ENCODE data around the gene DNAH1.
A peak's percentile ranks its signal among the peaks of the same experiment; 100 is the strongest.

DNAH1 gene

GRCh38 chr3:52291508-52292181 lies 24.5 kb upstream of the DNAH1 start:
- peak in 1 of 2 donors; percentile 27 for DNase-seq

- DNase-seq = no peak
Measured at GRCh38 chr3:52292247-52293065, 23.7 kb upstream of the DNAH1 start.

DNA sequence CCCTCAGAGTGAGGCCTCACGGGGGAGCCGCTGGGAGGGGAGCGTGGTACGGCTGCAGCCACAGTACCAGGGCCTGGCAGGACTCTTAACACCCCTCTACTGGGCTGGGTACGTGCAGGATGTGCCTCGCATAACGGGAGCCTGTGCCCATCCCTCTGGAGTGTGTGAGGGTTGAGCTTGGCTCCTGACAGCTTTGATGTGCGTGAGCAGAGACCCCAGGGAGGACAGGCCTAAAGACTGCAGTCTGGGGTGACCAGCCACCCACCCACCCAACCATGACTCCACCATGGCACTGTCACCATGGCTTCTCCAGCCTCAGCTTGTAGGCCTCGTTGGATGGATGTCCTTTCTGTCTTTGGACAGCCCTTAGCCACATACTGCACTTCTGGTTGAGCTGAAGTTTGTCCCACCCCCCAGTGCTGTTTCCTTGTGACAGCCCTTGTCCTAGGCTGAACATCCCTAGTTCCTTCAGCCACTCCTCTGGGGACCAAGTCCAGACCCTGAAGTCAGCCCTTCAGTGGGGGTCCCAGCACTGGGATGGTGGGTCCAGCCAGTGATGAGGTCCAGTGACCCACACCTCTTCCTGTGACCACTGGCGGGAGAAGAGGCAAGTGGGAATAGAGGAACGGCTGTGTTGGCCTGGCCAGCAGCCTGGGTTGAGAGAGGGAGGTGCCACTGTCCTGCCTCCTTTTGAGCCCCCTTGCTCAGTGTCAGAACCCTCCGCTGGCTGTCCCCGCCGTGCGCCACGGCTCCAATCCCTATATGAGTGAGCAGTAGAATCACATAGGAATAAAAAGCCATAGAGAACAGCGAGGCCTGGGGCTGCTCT lies 22.4 kb upstream of the DNAH1 start:
- no peak for DNase-seq

DNA sequence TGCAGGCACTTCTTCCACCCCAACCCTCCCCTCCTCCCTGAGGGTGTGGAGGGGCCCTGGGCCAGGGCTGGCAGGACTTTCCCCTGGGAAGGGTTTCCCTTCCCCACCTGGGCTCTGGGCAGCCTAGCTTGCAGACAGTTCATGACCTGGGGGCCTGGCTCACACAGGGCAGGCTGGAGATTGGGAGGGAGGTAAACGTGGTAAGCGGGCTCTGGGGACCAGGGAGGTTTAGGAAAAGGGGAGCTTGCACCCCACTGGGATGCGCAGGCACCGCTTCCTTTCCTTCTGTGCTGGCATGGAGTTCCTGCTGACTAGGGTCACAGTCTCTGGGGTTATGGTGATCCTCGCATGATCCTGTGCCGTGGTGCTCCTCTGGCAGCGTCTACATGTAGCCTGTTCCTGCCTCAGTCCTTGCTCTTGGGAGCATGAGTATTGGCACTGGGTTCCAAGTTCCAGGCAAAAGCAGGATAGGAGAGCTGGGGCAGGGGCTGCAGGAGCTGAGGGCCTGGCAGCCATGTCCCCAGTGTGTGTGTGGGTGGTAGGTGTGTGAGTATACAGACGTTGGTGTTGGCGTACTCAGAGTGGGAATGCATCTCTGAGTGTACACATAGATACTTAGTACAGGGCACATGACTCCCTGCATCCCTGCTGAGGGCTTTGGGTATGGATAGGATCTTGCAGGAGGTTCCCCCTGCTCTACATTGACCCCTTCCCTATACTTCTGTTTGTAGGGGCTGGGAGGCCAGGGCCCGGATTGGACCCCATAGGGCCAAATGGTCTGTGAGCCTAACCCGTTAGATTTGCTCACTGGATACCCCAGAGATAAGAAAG lies 21.6 kb upstream of the DNAH1 start:
- no peak for DNase-seq

DNA sequence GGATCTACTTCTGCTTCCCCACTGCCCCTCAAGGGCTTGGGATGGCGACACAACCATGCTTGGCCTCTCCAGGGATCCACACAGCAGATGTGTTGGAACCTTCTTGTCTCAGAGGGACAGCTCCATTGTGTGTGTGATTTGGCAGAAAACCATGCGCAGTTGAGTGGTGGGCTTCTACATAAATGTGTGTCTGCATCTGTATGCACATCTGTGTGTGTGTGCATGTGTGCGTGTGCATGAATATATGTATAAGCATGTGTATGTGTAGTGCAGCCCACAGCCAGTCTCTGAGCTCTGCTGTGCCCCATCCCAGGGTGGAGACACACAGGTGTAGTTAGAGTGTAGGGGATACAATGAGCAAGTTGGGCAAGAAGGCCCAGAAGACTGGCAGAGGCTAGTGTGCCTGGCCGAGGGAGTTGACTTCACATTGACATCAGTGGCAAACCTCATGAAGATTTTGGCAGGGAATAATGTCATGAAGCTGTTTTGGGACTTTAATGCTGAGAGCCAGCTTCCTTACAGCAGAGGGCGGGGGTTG lies 20.4 kb upstream of the DNAH1 start:
- DNase-seq = no peak

DNA sequence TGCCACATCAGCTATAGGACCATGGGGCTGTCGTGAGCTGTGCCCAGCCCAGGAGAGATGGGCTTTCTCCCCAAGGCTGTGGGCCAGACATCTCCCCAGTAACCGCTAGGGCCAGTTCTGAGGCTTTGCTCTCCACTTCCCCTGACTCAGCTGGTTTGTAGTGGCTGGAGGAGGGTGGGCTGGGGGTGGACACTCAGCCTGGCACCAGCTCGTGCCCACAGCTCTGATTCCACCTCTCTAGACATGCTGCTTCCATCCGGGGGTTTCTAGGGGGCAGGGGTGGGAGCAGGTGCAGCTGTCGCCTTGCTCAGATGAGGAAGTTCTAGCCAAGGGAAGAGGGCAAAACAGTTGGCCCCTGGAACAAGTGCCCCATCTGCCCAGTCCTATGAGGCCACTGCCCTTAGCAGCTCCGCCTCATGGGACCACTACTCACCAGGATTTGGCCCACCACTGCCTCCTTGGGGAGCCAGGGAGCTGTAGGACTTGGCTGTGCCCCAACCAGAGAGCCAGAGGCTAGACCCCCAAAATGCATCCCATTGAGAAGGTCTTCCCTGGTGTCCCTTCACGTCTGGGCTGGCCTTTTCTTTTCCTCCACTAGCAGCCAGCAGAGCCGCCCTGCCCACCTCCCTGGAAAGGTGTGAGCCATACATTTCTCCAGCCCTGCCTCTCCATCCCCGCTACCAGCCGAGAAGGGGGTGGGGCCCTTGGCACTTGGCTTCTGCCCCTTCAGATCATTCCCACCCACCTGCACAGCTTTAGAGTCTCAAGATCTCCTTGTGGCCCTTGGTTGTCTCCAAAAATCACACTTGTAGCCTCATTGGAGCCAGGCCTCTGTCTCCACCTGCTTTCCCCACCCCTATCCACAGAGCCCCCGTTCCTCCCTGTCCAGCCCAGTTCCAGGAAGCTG lies 18.6 kb upstream of the DNAH1 start:
- peak in 1 of 2 donors; percentile 22 for DNase-seq

DNA sequence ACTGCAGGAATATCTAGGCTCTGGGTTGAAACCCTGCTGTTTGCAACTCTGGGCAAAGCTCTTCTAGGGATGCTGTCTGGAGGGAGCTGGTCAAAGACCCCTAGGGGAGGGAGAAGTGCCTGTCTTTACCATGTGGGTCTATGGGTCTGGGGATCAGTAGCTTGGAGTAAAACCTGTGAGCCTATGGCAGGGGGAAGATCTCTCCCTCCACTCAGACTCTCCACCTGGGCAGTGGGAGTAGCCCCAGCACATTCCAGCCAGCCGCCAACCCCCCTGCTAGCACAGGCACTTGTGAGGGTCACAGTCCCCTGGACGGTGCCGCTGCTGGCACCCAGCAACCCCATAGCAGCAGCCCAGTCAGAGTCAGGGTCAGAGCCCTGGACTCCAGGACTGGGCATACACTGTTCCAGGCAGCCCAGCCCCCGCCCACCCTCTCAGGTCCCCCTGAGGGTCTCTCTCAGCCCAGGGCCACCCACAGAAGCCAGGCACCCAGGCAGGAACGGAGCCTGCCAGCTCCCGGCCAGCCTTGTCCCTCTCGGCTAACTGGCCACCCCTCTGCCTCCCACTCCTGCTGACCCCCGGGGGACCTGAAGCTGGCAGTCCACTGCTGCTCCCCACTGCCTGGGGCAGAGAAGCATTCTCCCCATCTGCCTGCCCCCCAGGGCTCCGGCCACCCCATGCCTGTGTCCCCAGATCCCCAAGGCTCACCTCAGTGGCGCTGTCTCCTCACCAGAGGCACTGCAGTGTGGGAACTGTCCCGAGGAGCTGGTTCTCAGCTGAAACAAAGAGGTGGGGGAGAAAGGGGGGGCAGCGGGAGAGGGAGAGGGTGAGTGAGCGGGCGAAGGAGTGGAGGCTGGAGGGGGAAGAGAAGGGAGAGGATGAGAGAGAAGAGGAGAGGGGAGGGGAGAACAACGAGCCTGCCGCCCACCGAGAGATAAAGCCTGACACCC lies 17.7 kb upstream of the DNAH1 start:
- no peak for DNase-seq

- no peak for DNase-seq
Measured at GRCh38 chr3:52299247-52299878, 16.8 kb upstream of the DNAH1 start.

DNA sequence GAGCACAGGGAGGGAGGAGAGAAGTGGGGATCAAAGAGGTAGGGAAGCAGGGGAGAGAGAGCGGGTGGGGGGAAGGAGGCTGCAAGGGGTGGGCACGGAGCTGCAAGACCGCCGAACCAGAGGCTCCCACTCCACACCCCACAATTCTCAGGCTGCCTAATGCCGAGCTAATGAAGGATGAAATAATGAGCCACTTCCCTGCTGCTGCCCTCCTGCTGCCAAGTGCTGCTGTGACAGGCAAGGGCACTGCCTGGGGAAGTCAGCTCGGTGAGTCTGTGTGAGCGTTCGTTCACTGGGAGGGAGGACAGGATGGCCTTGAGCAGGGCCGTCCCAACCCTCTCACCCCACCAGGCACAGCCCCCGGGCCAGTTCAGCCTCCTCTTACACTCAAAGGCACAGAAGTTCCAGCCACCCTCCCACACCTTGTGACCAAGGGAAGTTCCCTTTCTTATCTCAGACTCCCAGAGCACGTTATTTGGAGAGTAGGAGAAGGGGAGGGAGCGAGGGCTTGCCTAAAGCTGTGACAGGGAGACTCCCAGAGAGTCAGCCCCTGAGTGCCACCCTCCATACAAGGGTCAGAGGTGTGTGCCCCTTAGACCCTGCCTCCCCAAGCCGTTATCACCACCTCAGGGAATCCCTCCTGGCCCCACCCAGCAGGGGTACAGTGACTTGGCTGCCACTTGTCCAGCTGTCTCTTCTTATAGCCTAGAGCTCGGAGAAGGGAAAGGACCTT lies 16.1 kb upstream of the DNAH1 start:
- peak in 1 of 2 donors; percentile 63 for DNase-seq

- DNase-seq = no peak
Measured at GRCh38 chr3:52302426-52303145, 13.5 kb upstream of the DNAH1 start.

GRCh38 chr3:52303811-52304210 lies 12.3 kb upstream of the DNAH1 start:
- no peak for DNase-seq

DNA sequence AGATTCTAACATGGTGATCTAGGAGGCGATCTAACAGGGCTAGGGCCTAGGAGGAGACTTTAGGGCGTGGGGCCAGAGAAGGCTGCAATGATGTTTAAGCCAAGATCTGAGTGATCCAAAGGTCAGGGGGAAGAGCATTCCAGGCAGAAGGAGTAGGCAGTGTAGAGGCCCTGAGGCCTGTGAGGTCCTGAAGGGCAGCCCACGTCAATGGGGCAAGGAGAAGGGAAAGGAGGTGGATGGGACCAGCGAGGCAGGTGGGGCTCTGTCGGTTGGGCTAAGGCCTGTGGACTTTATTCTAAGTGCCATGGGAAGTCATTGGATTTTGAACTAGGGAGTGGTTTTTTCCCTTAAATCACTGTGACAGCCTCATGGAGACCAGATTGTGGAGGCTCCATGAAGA lies 10.2 kb upstream of the DNAH1 start:
- DNase-seq = no peak

GRCh38 chr3:52306978-52307377 lies 9.1 kb upstream of the DNAH1 start:
- no peak for DNase-seq

DNA sequence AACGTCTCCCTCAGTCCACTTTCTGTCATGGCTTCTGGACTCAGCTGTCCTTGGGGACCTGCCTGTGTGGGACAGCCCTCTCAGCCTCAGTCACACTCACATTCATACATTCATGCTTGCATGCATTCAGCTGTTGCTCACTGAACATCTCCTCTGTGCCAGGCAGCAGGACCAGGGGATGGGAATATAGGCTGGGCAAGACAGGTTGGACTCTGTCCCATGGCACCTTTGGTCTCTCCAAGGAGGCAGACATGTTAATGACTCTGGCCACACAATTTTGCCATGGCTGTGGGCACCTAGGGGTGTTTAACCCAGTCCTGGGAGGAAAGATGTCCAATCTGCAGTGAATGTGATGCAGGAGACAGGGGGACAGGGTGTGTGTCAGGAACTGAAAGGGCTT lies 7.8 kb upstream of the DNAH1 start:
- DNase-seq = no peak

DNA sequence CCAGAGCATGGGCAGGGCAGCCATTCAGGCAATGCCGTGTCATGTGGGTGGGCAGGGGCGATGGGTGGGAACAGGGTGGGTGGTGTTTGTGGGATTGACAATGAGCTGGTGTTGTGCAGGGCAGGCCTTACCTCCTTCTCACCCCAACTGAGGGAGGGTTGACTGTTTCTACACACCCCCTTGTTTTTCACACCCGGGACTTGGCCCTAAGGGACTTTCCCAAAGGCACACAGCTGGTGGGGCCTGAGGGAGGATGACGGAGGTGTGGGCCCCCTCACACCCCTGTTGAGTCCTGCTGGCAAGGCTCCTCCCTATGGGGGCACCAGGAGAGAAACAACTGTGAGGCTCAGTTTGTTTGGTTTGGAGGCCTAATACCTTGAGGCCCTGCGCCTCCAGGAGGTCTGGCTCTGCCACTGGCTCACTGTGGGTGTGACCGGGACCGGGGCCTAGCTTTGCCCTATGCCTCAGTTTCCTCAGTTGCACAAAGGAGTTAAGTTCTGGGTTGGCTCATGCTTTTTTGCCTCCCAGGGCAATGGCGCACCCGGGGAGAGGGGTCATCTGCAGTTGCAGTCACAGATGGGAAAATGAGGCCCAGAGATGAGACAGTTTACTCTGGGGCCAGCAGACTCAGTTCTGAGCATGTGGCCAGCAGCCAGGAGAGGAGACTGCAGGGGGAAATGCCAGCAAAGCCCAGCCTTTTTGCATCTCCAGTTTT lies 5.1 kb upstream of the DNAH1 start:
- no peak for DNase-seq

DNA sequence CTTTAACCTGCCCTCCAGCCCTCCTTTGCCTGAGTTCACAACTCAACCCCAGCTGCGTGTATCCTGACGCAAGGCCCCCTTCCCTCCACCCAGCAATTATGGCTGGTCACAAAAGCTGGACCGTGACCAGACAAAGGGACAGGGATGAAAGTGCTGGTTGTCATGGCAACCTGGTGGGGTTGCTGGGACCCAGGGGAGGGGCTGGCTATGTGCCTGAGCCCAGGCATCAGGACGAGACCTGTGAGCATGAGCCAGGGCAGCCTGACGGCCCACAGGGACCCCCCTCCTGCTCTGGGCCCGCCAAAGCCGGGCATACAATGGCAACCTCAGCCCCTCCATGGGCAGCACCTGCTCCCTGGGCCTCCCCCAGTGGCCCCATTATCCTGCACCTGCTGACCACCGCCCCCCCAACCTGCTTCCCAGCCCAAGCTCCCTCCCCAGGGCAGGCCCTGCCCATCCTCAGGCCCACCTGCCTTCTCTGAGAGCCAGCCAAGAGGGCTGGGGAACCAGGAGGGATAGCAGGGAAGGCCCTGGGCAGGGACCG lies 4.5 kb upstream of the DNAH1 start:
- DNase-seq = no peak

- no peak for DNase-seq
Measured at GRCh38 chr3:52313188-52313773, 2.8 kb upstream of the DNAH1 start.
